Thyroid gland (tissue), 4 donors: ENCODE results near the gene RAD21L1. TPM values are rescaled to one million over a fixed set of nuclear protein-coding genes. Genes with fewer than 3 reads are reported as not detected.

Experiments used
- DNase-seq, 2 donors: peaks; one replicate each; pipeline ENCODE4 v3.0.0-alpha.2; 2019
- H3K27ac ChIP-seq, 3 donors: fragments of 200-600 bp; sonication (generic); 1 replicate in 2 of 3; 2 replicates in 1 of 3; pipeline ENCODE4 v1.5.1; 2016 to 2019; ENCODE audit warnings: mild to moderate bottlenecking in 1 of 3, moderate library complexity in 1 of 3
- H3K27me3 ChIP-seq: fragments of 200-600 bp; sonication (generic); one replicate; pipeline ENCODE4 v1.5.1; 2019
- H3K36me3 ChIP-seq, 2 donors: fragments of 200-600 bp; sonication (generic); one replicate each; pipeline ENCODE4 v1.5.1; 2016 to 2019
- H3K4me1 ChIP-seq, 2 donors: fragments of 200-600 bp; sonication (generic); one replicate each; pipeline ENCODE4 v1.5.1; 2017 to 2019
- H3K4me3 ChIP-seq, 3 donors: fragments of 200-600 bp; sonication (generic); replicated peaks in 1 of 3; 1 replicate in 2 of 3; 2 replicates in 1 of 3; pipeline ENCODE4 v1.5.1; 2016; ENCODE audit warnings: mild to moderate bottlenecking in 1 of 3
- H3K9me3 ChIP-seq: fragments of 200-600 bp; sonication (generic); one replicate; pipeline ENCODE4 v1.5.1; 2017
- CTCF ChIP-seq, 6 experiments: fragments of 200-600 bp in 3 of 6; fragments of 450-650 bp in 3 of 6; sonication (generic) in 3 of 6; IDR thresholded peaks; one replicate each; pipeline ENCODE4 v1.5.1; 2016 to 2019; ENCODE audit warnings: antibody characterized with exemption in 6 of 6, mild to moderate bottlenecking in 2 of 6, inconsistent platforms in 1 of 6, moderate library complexity in 1 of 6
- POLR2A ChIP-seq, 2 donors: fragments of 450-650 bp; IDR thresholded peaks; one replicate each; pipeline ENCODE4 v1.6.1; 2017; ENCODE audit warnings: antibody characterized with exemption in 2 of 2, mild to moderate bottlenecking in 2 of 2, moderate library complexity in 1 of 2
- WGBS, 2 donors: methylation state at CpG; one replicate each; pipeline ENCODE4 v1.1.5; 2017; 5-methylcytosine and 5-hydroxymethylcytosine counted together
- intact Hi-C: fragments of 100-400 bp; cut with DNase I; formaldehyde crosslinking; loops from one replicate; pipeline ENCODE4 v1.15.1; 2023
- total RNA-seq, 4 donors: library from RNA; depleted of rRNA; stranded (reverse); fragments of >200 nt; gene quantifications; one replicate each; pipeline ENCODE4 v1.2.3, GENCODE V29; 2016

The RAD21L1 gene
- total RNA-seq, 4 donors from 2014 or later, result not detected

DNA sequence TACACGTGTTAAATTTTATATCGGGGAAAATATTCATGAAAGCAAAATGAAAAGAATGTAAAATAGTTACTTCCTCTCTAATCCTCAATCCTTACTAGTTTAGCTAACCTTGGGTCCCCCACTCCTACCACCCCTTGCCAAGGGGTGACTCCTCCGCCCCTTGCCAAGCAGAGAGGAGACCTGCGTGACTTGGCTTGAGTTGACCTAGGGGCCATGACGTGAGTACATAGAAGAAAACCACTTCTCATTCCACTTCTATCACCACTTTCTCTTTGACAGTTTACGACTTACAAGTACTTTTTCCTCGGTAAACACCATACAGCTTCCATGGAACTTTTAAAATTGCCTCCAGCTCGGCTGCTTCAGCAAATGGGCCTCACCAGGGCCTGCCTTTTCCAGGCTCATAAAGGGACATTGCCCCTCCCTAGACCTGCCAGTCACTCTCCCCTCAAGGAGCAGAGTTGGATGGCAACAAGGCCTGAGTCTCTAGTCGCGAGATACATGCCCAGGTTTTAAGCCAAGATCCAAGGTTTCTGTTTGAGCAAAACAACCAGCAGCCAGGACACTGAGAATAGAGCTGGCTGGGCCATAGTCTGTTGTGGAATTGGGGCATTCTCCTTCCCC, 73.2 kb downstream of the RAD21L1 start:
- intact Hi-C loops, result no loop called here
- Histone ChIP-seq H3K36me3 (no peaks in the 10 kb centered on the region), H3K9me3 (no peaks in the 10 kb centered on the region), H3K27me3 (no peaks in the 10 kb centered on the region), H3K4me3 (no peak overlapping the region), H3K27ac (peak overlapping the region in 1 of 3 donors; percentile 40), H3K4me1 (peaks cover 10 to 23% of the 10 kb centered on the region in 2 donors)
- peak in 1 of 2 donors; percentile 18 for DNase-seq
- 64 to 67% methylated on average over 10 of the region's 10 CpGs for WGBS, 2 donors
- TF ChIP-seq CTCF (IDR thresholded peaks at IDR 0.05), result no peak

DNA sequence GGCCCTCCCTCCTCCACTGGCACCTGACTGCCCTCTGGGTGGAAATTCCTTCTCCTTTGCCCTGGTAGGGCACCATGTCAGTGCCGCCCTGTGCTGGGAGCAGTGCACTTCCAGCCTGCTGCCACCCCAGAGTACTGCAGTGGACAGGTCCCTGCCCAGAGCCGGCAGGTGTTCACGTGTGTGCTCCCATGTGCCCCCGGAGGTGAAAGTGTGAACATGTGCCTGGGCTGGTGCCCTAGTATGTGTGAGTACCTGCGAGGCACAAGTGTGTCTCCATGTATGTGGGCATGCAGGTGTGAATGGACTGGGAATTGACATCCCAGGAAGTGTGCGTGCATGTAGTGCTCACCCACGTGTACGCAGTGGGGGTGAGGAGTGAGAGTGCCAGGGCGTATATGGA, 73.7 kb downstream of the RAD21L1 start:
- no peaks in the 10 kb centered on the region for H3K9me3 ChIP-seq
- no peak overlapping the region for H3K4me3 ChIP-seq
- peak overlapping the region in 1 of 3 donors; percentile 40 for H3K27ac ChIP-seq
- peak; percentile 25 to 26 for DNase-seq
- TF ChIP-seq CTCF (IDR thresholded peaks at IDR 0.05) (peak in 3 of 6 experiments; percentile 14 to 20 (median 14)), POLR2A (IDR thresholded peaks at IDR 0.05) (no peak)
- H3K36me3 ChIP-seq, result no peaks in the 10 kb centered on the region
- intact Hi-C loops, result no loop called here
- no peaks in the 10 kb centered on the region for H3K27me3 ChIP-seq
- H3K4me1 ChIP-seq, result peaks cover 10 to 24% of the 10 kb centered on the region in 2 donors
- 72 to 88% methylated on average over 9 of the region's 9 CpGs for WGBS, 2 donors

DNA sequence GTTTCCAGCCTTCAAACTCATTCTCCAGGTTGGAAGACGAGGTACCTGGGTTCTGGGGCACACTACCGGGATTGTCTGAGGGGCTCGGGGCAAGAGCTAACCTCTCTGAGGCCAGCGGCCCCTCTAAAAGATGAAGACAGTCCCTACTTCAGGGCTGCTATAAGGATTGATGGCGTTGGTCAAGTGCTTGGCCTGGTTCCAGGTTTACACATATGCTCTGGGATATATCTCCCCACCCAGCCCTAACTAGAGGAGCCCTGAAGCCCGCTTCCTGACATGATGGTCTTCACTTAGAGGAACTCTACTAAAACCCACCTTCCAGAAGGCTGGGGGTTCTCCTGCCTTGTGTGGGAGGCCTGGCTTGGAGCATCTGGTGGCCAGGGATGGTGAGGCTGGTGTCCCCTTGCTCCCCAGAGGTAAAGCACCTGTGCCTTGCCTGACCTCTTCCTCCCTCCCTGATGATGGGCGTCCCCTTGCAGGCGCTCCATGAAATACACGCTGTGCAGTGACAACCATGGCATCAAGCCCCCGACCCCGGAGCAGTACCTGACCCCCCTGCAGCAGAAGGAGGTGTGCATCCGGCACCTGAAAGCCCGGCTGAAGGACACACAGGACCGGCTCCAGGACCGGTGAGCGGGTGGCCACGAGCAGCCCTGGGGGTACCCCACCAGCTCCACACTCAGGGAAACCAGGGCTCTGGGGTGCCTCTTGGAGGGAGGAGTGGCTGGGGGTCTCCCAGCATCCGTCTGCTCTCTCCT, 74.4 kb downstream of the RAD21L1 start:
- Histone ChIP-seq H3K4me3 (no peak overlapping the region), H3K4me1 (peaks cover 10 to 24% of the 10 kb centered on the region in 2 donors), H3K36me3 (peaks cover 0 to 2% of the 10 kb centered on the region in 2 donors), H3K27me3 (no peaks in the 10 kb centered on the region), H3K9me3 (no peaks in the 10 kb centered on the region), H3K27ac (no peak overlapping the region)
- TF ChIP-seq POLR2A (IDR thresholded peaks at IDR 0.05) (no peak), CTCF (IDR thresholded peaks at IDR 0.05) (no peak)
- no peak for DNase-seq
- WGBS, 2 donors, result 88 to 91% methylated on average over 10 to 17 of the region's 18 CpGs
- intact Hi-C loops, result no loop called here

- Histone ChIP-seq H3K9me3 (no peaks in the 10 kb centered on the region), H3K27ac (no peak overlapping the region), H3K4me1 (peaks cover 10 to 24% of the 10 kb centered on the region in 2 donors), H3K4me3 (no peak overlapping the region), H3K27me3 (no peaks in the 10 kb centered on the region), H3K36me3 (peaks cover 0 to 5% of the 10 kb centered on the region in 2 donors)
- TF ChIP-seq POLR2A (IDR thresholded peaks at IDR 0.05), result no peak
- no peak for TF ChIP-seq CTCF (IDR thresholded peaks at IDR 0.05)
- WGBS, 2 donors, result 66 to 67% methylated on average over 9 of the region's 9 CpGs
- no peak for DNase-seq
- intact Hi-C loops, result no loop called here
Observed at GRCh38 chr20:1301031-1301529, 75.2 kb downstream of the RAD21L1 start.
